IPS-11a (cell line): Measurements from ENCODE around the gene SLC36A1.

Experiments
- H3K4me3 ChIP-seq: one replicate; pipeline ENCODE4 v1.5.1; 2013; ENCODE audit warnings: low read depth, low read length, control low read depth

SLC36A1 gene

DNA sequence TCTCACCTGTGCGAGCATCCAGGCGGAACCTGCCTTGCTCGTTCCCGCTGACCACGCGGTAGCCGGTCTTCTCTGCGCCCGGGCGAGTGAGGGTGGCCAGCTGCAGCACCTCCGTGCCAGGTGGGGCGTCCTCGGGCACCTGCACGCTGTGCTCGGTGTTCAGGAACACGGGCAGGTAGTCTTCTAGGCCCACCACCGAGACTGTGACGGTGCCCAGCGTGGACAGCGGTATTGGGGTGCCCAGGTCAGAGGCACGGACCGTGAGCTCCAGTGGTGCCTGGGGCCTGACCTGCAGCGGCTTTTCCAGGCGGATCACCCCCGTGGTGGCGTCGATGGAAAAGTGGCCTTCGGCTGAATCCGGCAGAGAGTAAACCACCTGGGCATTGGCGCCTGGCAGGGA, 84.2 kb downstream of the SLC36A1 start:
- H3K4me3 ChIP-seq: no peak overlapping the region

DNA sequence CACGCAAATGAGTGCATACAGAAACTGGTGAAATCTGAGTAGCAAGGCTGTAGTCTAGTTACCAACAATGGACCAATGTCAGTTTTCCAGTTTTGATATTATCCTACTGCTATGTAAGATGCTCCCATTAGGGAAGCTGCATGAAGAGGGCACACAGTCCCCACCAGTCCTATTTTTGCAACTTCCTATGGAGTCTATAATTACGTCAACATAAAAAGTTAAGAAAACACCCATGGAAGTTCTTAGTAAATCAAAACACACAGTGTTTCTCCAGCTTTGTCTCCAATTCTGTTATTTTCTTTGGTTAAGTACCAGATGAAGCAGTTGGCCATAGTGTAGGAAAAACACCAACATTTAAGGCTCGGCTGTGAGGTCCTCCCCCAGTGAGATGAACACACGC, 85.0 kb downstream of the SLC36A1 start:
- H3K4me3 ChIP-seq: no peak overlapping the region

- no peak overlapping the region for H3K4me3 ChIP-seq
Measured at GRCh38 chr5:151534350-151534749, 86.9 kb downstream of the SLC36A1 start.

DNA sequence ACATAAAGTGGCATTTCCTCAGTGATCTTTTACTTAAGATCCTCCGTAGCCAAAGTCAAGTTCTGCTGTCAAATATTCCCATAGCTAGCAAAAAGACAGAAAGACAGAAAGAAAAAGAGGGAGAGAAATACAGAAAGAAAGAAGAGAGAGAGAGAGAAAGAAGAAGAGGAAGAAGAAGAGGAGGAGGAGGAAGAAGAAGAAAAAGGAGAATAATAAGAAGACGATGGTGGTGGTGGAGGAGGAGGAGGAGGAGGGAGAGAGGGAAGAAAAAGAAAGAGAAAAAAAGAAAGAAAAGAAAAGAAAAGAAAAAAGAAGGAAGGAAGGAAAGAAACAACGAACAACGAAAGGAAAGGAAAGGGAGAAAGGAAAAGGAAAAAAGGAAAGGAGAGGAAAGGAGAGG, 89.6 kb downstream of the SLC36A1 start:
- H3K4me3 ChIP-seq: no peak overlapping the region

DNA sequence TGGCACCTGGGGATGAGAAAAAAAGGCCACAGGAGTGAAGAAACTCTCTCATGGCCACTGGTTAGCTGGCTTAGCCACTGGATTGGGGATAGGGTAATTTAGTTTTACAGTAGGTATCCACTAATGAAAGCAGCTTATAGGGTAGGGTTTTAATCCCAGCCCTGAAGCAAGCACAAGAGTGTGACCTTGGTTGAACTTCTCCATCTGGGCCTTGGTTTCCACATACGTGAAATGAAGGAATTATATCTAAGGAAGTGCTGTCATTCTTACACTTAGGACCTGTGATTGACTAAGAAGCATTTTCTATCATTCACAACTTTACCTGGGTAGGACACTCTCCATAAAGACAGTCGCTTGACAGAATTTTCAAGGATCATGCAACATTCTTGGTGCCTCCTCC, 94.2 kb downstream of the SLC36A1 start:
- no peak overlapping the region for H3K4me3 ChIP-seq
